OCI-LY1 (cell line): ENCODE data around the gene TMEM151A.

Experiments
- H2AFZ ChIP-seq: fragments of 200-600 bp; sonication (generic), shearing (Covaris generic); 2 replicates; pipeline ENCODE4 v1.6.0; 2014; ENCODE audit warnings: antibody characterized with exemption, mild to moderate bottlenecking, low read length
- H3F3A ChIP-seq: fragments of 200-600 bp; sonication (generic), shearing (Covaris generic); 2 replicates; pipeline ENCODE4 v1.6.0; 2014; ENCODE audit warnings: mild to moderate bottlenecking, antibody characterized with exemption, low read length, moderate library complexity; ENCODE audit not compliant: insufficient read depth
- H3K27ac ChIP-seq: fragments of 200-600 bp; sonication (generic); 2 replicates; pipeline ENCODE4 v1.5.1; 2014; ENCODE audit warnings: low read length, mixed run types, mild to moderate bottlenecking, low read depth; ENCODE audit not compliant: poor library complexity, severe bottlenecking
- H3K27me3 ChIP-seq: fragments of 200-600 bp; sonication (generic); 2 replicates; pipeline ENCODE4 v1.6.0; 2014; ENCODE audit warnings: antibody characterized with exemption, mild to moderate bottlenecking, low read length, moderate library complexity; ENCODE audit not compliant: insufficient read depth
- H3K36me3 ChIP-seq: fragments of 200-600 bp; sonication (generic); 2 replicates; pipeline ENCODE4 v1.6.1; 2014; ENCODE audit warnings: mild to moderate bottlenecking, antibody characterized with exemption, low read length, moderate library complexity, mixed read lengths; ENCODE audit not compliant: insufficient read depth
- H3K4me1 ChIP-seq: fragments of 200-600 bp; sonication (generic); 2 replicates; pipeline ENCODE4 v1.5.1; 2014; ENCODE audit warnings: mild to moderate bottlenecking, low read length, moderate library complexity; ENCODE audit not compliant: insufficient read depth, severe bottlenecking
- H3K4me2 ChIP-seq: fragments of 200-600 bp; sonication (generic), shearing (Covaris generic); 2 replicates; pipeline ENCODE4 v1.6.1; 2014; ENCODE audit warnings: low read length
- H3K4me3 ChIP-seq: fragments of 200-600 bp; sonication (generic); 2 replicates; pipeline ENCODE4 v1.5.1; 2014; ENCODE audit warnings: low read length, low read depth, mild to moderate bottlenecking, mixed read lengths; ENCODE audit not compliant: poor library complexity, severe bottlenecking
- H3K79me2 ChIP-seq: fragments of 200-600 bp; shearing (Covaris generic); 2 replicates; pipeline ENCODE4 v1.6.1; 2016; ENCODE audit warnings: mixed run types, low read length, mixed read lengths; ENCODE audit not compliant: insufficient read depth
- H3K9ac ChIP-seq: fragments of 200-600 bp; sonication (generic), shearing (Covaris generic); 2 replicates; pipeline ENCODE4 v1.6.1; 2014; ENCODE audit warnings: mild to moderate bottlenecking, low read length, mixed read lengths
- H3K9me2 ChIP-seq: fragments of 200-600 bp; sonication (generic), shearing (Covaris generic); 2 replicates; pipeline ENCODE4 v1.6.1; 2014; ENCODE audit warnings: low read depth, mild to moderate bottlenecking, low read length, mixed read lengths
- H3K9me3 ChIP-seq: fragments of 200-600 bp; shearing (Covaris generic); 2 replicates; pipeline ENCODE4 v1.6.1; 2014; ENCODE audit warnings: low read length, mixed read lengths
- H4K20me1 ChIP-seq: fragments of 200-600 bp; sonication (generic), shearing (Covaris generic); 2 replicates; pipeline ENCODE4 v1.6.0; 2016; ENCODE audit warnings: mild to moderate bottlenecking, low read length; ENCODE audit not compliant: insufficient read depth
- EZH2 ChIP-seq: fragments of 200-600 bp; sonication (generic), shearing (Covaris generic); IDR thresholded peaks from 2 replicates; pipeline ENCODE4 v1.8.0; 2017; ENCODE audit warnings: borderline replicate concordance, mixed run types, mild to moderate bottlenecking, antibody characterized with exemption, low read length, moderate library complexity, mixed read lengths
- TF ChIP-seq, protein P1 (sequence below): fragments of 200-600 bp; sonication (generic), shearing (Covaris generic); IDR thresholded peaks from 2 replicates; pipeline ENCODE4 v1.5.1; 2017; ENCODE audit warnings: mild to moderate bottlenecking, antibody characterized with exemption, low read length, moderate library complexity, mixed read lengths

Gene TMEM151A

DNA sequence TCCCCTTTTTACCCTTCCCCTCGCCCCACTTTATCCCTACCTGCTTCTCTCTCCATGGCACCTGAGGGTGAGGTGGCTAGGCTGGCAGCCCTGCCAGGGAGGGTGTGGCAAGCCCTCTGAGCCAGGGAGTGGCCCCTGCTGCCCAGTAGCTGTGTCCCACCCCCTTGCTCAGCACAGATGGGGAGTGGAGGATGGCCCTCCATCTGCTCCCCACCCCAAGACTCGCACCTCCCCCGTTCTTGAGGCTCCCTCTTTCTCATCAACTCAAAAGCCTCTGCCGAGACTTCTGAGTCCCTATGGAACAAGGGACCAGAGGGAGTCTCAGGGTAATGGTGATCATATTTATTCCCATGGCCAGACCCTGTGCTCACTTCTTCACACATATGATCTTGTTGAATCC lies 1.7 kb downstream of the TMEM151A start:
- Histone ChIP-seq H3K79me2 (no peaks in the 10 kb centered on the region), H3K4me2 (no peak overlapping the region), H2AFZ (no peak overlapping the region), H3K4me3 (no peak overlapping the region), H3K9me3 (no peaks in the 10 kb centered on the region), H3K4me1 (peaks cover 9% of the 10 kb centered on the region), H3K9ac (no peak overlapping the region), H3K27ac (no peak overlapping the region), H3F3A (no peaks in the 10 kb centered on the region), H4K20me1 (no peaks in the 10 kb centered on the region), H3K27me3 (peaks cover 3% of the 10 kb centered on the region; the same call in 1 of the 2 replicates), H3K9me2 (no peaks in the 10 kb centered on the region), H3K36me3 (no peaks in the 10 kb centered on the region)
- TF ChIP-seq EZH2: no peak
- TF ChIP-seq, protein P1, sequence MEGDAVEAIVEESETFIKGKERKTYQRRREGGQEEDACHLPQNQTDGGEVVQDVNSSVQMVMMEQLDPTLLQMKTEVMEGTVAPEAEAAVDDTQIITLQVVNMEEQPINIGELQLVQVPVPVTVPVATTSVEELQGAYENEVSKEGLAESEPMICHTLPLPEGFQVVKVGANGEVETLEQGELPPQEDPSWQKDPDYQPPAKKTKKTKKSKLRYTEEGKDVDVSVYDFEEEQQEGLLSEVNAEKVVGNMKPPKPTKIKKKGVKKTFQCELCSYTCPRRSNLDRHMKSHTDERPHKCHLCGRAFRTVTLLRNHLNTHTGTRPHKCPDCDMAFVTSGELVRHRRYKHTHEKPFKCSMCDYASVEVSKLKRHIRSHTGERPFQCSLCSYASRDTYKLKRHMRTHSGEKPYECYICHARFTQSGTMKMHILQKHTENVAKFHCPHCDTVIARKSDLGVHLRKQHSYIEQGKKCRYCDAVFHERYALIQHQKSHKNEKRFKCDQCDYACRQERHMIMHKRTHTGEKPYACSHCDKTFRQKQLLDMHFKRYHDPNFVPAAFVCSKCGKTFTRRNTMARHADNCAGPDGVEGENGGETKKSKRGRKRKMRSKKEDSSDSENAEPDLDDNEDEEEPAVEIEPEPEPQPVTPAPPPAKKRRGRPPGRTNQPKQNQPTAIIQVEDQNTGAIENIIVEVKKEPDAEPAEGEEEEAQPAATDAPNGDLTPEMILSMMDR: no peak

DNA sequence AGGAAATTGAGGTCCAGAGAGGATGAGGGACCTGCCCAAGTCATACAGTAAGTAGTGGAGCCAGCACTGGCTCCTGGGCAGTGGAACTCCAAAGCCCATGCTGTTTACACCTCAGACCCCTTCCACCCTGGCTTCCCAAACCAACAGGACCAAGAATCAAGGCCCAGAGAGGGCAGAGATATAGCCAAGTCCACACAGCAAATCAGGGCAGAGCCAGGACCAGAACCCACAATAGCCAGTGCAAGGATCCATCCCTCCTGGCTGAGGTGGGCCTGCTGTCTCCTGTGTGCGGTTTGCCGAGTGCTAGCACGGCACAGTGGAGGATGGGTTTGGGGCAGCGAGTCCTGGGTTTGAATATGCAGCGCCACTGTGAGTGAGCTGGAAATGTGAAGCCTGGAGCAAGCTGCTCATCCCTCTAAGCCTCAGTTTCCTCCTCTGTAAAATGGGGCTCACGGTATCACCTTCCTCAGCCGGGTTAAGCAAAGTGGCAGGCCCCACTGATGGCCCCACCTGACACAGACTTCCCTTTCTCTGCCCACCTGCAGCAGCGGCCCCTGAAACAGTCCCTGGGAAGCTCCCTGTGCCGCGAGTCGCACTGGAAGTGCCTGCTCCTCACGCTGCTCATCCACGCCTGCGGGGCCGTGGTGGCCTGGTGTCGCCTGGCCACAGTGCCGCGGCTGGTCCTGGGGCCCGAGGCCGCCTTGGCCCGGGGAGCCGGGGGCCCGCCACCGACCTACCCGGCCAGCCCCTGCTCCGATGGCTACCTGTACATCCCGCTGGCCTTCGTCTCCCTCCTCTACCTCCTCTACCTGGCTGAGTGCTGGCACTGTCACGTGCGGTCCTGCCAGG lies 2.3 kb downstream of the TMEM151A start:
- no peaks in the 10 kb centered on the region for H4K20me1 ChIP-seq
- TF ChIP-seq, protein P1: no peak
- TF ChIP-seq EZH2: no peak

DNA sequence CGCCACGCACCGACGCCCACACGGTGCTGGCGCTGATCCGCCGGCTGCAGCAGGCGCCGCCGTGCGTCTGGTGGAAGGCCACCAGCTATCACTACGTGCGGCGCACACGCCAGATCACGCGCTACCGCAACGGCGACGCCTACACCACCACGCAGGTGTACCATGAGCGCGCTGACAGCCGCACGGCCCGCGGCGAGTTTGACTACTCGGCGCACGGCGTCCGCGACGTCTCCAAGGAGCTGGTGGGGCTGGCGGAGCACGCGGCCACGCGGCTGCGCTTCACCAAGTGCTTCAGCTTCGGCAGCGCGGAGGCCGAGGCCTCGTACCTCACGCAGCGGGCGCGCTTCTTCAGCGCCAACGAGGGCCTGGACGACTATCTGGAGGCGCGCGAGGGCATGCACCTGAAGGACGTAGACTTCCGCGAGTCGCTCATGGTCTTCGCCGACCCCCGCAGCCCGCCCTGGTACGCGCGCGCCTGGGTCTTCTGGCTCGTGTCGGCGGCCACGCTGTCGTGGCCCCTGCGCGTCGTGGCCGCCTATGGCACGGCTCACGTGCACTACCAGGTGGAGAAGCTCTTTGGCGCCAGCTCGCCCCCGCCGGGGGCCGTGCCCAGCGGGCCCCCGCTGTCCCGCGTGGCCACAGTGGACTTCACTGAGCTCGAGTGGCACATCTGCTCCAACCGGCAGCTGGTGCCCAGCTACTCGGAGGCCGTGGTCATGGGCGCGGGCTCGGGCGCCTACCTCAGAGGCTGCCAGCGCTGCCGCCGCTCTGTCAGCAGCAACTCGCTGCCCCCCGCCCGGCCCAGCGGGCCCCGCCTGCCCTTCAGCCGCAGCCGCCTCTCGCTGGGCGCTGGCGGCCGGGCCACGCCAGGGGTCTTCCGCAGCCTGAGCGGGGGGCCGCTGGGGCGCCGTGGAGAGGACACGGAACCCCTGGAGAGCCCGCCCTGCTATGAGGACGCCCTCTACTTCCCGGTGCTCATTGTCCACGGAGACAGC lies 3.2 kb downstream of the TMEM151A start:
- Histone ChIP-seq H3K27ac (no peak overlapping the region), H2AFZ (no peak overlapping the region), H3K4me2 (no peak overlapping the region), H3K9me2 (no peaks in the 10 kb centered on the region), H4K20me1 (no peaks in the 10 kb centered on the region), H3K36me3 (no peaks in the 10 kb centered on the region), H3K27me3 (peaks cover 4% of the 10 kb centered on the region; the same call in 1 of the 2 replicates), H3K4me3 (no peak overlapping the region), H3K79me2 (no peaks in the 10 kb centered on the region), H3K9ac (no peak overlapping the region), H3K4me1 (peaks cover 4% of the 10 kb centered on the region), H3F3A (no peaks in the 10 kb centered on the region), H3K9me3 (no peaks in the 10 kb centered on the region)
- TF ChIP-seq, protein P1: no peak
- no peak for TF ChIP-seq EZH2

More for the DNA sequence above, 2.3 kb downstream of the TMEM151A start:
- Histone ChIP-seq H3K9me3 (no peaks in the 10 kb centered on the region), H3F3A (no peaks in the 10 kb centered on the region), H3K9me2 (no peaks in the 10 kb centered on the region), H2AFZ (no peak overlapping the region), H3K9ac (no peak overlapping the region), H3K27ac (no peak overlapping the region), H3K4me2 (no peak overlapping the region), H3K4me3 (no peak overlapping the region), H3K36me3 (no peaks in the 10 kb centered on the region), H3K79me2 (no peaks in the 10 kb centered on the region), H3K4me1 (peaks cover 8% of the 10 kb centered on the region), H3K27me3 (peaks cover 4% of the 10 kb centered on the region; the same call in 1 of the 2 replicates)
